H54 (cell line): Measurements from ENCODE around the gene ZNF322.

Source experiments
- DNase-seq: peaks from one replicate; pipeline ENCODE4 v3.0.0; 2011; ENCODE audit warnings: low spot score, mixed read lengths; ENCODE audit not compliant: insufficient read length
- FAIRE-seq: peaks from 3 replicates; lab custom pipeline; 2011; peaks lifted over from hg19 to GRCh38; lab: Jason Lieb, UNC
- POLR2A ChIP-seq: IDR thresholded peaks from 2 replicates; pipeline ENCODE4 v1.6.1; 2011; ENCODE audit warnings: low read depth, mild to moderate bottlenecking, low read length

Gene ZNF322

DNA sequence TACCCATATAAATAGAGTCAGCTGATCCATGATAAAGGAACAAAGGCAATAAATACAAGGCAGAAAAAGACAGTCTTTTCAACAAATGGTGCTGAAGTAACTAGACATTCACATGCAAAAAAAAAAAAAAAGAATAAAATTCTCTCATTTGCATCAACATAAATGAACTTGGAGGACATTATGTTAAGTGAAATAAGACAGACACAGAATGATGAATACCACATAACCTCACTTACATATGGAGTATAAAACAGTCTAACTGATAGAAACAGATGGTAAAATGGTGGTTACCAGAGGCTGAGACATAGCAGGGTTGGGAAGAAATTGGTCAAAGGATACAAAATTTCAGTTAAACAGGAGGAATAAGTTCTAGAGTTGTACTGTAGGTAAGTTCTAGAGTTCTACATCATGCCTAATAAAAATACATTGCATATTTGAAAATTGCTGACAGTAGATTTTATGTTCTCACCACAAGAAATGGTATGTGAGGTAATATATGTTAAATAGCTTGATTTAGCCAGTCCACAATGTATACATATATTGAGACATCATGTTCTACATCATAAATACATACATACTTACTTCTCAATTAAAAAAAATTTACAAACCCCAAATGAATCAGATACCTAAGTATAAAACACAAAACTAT, 8.3 kb downstream of the ZNF322 start:
- no peak for TF ChIP-seq POLR2A
- FAIRE-seq (no peak), DNase-seq (no peak)

DNA sequence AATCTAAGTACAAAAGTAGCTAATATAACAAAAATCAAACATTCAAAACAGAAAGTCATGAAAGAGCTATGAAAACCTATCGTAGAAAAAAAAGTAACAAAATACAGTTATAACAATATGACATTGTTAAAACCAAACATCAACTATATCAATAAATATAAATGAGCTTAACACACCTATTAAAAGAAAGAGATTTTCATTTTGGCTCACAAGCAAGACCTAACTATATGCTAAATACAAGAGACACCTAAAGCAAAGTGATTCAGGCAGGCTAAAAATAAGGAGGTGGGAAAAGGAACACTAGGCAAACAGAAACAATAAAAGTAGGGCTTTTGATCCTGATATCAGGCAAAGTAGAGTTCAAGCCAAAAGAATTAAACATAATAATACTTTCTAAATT, 13.5 kb downstream of the ZNF322 start:
- no peak for FAIRE-seq
- no peak for TF ChIP-seq POLR2A
- DNase-seq = no peak

DNA sequence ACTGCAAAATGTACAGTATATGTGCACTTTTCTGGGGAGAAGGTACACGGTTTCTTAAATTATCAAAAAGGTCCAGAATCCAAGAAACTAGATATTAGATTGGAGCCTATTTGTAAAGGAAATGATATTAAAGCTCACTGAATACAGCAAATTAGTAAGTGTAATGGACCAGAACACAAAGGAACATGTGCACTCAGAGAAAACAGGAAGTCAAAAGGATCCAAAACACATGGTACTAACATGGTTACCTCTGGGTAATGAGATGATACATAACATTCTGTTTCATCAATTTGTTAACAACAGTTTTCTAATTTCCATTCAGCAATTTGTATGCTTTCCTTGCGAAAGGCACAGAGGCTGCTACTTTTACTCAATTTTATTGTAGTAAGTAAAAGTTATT, 18.7 kb downstream of the ZNF322 start:
- no peak for FAIRE-seq
- no peak for DNase-seq
- no peak for TF ChIP-seq POLR2A

DNA sequence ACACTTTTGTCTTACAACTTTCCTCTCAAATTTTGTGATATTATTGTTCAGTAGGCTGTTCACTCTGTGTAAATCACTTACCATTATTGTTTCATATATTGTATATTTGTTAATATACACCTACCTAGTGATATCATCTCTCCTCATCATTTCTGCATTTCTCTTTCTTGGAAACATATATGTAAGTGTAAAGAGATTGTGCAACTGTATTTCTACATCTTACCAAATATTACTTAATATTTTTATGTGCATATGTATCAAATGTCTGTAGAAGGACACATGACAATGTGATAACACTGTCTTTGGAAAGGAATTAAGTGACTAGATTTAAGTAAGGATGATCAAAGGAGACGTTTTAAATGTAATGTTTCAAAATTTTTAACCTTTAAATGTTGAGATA, 30.2 kb downstream of the ZNF322 start:
- DNase-seq (no peak), FAIRE-seq (no peak)
- no peak for TF ChIP-seq POLR2A

DNA sequence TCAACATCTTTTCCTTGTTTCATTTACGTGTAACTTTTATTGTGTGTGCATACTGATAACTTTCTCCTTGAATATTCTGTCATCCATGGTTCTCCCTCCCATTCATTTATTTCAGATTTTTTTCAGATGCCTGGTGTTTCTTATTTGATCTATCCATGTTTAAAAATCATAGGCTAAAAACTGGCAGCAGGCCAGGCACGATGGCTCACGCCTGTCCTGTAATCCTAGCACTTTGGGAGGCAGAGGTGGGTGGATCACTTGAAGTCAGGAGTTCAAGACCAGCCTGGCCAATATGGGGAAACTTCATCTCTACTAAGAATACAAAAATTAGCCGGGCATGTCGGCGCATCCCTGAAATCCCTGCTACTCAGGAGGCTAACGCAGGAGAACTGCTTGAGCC, 31.7 kb downstream of the ZNF322 start:
- no peak for DNase-seq
- TF ChIP-seq POLR2A = no peak
- FAIRE-seq = no peak

DNA sequence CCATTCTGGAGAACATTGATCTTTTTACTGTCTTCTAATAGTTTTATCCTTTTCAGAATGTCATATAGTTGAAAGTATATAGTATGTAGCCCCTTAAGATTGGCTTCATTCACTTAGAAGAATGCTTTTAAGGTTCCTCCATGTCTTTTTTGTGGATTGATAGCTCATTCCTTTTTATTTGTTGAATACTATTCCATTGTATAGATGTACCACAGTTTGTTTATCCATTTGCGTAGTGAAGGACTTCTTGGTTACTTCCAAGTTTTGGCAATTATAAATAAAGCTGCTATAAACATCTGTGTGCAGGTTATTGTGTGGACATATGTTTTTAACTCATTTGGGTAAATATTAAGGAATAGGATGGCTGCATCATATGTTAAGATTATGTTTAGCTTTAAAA, 35.0 kb downstream of the ZNF322 start:
- DNase-seq (no peak), FAIRE-seq (no peak)
- no peak for TF ChIP-seq POLR2A

DNA sequence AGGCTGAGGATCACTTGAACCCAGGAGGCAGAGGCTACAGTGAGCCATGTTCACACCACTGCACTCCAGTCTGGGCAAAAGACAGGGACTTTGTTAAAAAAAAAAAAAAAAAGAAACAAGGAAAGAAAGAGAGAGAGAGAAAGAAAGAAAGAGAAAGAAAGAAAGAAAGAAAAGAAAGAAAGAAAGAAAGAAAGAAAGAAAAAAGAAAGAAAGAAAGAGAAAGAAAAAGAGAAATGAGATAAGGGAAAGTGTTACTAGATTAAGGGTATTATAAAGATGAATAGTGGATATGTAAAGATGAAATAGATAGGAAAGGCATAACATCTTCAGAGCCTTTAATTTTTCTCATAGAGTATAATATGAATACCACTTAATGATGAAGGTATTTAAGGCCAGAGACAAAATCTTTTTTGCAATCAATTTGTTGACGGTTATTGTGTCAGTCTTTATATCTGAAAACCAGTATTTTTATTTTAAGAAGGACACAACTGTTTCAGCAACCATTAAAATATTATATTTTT, 36.1 kb downstream of the ZNF322 start:
- DNase-seq (no peak), FAIRE-seq (no peak)
- no peak for TF ChIP-seq POLR2A

DNA sequence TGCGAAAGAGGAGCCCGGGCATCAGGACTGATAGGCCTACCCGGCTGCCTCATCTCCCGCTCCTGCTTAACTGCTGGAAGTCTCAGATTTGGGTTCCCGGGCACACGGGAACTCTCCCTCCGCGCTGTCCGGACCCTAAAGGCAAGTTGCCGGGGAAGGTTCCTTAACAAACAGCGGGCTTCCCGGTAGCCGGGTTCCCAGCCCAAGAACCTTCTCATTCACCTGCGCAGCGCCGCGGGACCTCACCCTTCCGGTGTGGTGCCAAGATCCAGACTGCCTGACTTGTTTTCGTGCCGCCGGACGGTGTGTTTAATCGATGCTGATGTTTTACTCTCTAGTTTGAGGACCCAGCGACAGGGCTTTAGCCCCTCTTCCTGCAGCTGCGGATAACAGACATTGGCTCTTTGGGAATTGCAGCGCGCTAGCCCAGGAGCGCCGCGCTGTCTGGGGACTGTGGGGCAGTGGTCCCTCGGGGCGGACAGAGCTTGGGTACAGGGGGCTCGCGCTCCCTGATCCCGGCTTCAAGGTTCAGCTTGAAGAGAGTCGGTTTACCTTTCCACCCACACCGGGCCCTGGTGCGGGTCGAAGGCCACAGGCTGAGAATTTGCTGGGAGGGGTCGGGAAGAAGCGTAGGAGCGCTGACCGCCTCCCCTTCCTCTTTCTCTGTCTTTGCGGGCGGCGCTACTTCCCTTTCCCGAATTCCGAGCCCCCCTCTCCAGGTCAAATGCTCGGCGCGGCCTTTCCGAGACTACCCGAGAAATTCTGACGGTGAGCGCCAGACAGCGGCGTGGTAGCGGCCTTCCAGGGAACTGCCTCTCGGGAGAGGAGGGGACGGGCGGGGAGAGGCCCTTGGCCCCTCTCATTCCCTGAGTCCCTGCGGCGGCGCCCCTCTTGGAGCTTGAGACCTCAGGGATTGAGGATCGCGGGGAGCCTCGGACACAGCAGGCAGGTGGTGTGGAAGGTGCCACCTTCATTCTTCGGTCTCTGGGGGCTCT, 45.6 kb downstream of the ZNF322 start:
- FAIRE-seq = no peak
- no peak for DNase-seq
- TF ChIP-seq POLR2A = no peak

DNA sequence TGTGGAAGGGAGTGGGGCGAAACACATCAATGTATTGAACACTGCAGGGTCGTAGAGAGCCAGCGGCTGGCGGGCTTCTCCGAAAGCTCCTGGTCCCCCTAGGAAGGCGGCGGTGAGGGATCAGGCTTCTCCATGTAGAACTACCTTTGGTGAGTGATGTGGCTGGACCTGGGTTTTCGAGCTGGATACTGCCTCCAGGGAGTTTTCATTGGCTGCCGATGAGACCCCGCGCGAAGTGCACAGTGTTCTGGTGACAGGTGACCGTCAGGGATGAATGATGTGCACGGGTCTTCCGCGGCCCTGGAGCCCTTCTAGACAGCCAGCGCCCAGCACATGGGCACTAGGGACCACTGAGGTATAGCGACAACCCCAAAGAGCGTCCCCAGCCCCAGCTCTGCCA, 46.3 kb downstream of the ZNF322 start:
- FAIRE-seq (no peak), DNase-seq (no peak)
- TF ChIP-seq POLR2A = no peak

DNA sequence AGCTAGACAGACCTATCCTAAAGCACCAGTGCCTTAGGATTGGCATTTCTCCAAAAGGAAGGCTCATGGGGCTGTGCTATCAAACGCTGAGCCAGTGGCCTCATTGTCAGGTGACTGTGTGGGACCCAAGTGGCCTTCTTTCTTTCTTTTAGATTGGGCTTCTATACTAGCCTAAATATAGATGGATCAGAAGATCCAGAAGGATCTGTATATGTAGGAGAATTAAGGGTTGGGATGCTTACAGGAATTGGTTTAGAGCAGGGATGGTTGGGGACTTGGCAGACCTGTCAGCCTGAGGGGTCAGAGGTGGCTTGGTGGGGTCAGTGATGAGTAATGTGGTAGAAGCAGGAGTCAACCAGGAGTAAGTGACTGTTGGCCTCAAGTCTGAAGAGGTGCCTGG, 47.9 kb downstream of the ZNF322 start:
- no peak for TF ChIP-seq POLR2A
- FAIRE-seq = no peak
- DNase-seq = no peak

DNA sequence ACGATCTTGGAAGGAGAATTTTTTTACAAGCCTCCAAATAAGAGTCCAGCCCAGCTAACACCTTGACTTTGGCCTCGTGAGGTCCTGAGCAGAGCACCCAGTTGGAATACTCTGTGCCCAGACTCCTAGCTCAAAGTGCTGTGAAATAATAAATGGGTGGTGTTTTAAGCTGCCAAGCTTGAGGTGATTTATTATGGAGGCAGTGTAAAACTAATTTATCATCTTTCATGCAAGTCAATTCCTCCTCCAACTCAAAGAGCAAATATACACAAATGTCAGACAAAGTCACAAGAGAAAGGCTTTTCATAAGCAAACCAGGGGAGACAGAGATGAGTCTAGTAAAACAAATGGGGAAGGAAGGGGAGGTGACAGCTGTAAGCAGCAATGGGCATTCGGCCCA, 50.1 kb downstream of the ZNF322 start:
- DNase-seq (no peak), FAIRE-seq (no peak)
- no peak for TF ChIP-seq POLR2A

DNA sequence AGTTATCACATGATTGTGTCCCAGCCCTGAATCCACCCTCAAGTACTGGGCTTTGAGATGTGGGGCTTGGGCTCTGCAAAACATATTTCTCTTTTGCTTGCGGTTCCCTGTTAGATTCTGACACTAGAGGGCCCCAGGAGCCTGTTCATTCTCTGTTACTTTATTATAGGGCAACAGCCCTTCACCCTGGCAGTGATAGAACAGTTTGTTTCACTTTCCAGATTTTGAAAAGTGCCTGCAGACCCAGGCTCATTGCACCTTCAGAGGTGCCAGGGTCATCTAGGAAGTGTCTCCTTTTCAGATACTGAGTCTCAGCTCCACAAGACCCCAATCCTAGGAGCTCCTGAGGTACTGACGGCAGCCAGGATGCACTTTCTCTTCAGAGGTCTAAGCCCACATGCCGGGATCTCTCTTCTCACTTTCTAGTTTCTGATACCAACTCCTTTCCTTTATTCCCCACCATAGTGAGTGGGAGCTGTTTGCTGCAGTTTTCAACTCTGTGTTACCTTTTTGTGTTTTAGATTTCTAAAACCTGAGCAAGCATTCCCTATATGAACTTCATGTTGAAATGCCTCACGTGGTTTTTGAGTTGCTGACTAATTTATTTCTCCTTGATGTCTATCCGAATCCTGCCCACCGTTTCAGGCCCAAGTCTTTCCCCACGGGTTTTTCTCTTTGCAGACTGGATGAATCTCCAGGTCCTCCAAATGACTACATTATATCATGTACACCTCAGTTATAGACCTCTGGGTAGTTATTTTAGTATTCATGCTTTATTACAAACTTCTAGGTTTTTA, 51.9 kb downstream of the ZNF322 start:
- no peak for TF ChIP-seq POLR2A
- FAIRE-seq (peak; percentile 86), DNase-seq (peak; percentile 27)

DNA sequence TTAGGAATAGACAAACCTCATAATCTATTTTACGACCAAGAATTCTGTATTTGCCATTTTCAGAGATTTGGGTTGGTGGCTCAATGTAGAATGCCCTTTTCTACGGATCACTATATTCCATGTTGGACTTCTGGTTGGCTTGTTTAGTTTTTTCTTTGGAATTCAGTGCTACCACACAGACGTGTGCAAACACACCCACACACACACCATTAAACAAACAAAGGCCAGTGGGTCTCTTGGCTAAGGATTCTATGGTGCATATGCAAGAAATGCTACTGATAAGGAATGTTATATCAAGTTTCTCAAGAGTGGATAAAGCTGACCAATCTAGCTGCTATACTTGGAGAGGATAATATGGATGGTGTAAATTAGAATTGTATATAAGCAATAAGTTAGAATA, 54.7 kb downstream of the ZNF322 start:
- FAIRE-seq = no peak
- TF ChIP-seq POLR2A = no peak
- DNase-seq = no peak

DNA sequence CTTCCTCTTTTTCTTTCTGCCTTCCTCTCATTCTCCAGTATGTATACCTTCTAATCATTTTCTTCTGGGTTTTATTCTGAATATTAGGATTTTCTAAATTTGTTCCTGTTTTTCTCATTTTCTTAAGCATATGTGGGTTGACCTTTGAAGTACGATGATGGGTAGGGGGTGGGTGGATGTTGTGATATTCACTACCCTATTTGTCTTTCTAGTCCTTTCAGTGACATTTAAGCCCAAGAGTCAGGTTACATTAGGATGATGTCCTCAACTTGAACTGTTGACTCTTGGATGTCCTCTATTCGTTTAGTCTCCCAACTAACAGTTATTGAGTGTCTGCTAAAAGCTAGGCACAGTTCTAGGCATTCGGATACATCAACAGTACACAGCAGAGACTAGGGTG, 55.5 kb downstream of the ZNF322 start:
- no peak for FAIRE-seq
- no peak for TF ChIP-seq POLR2A
- no peak for DNase-seq

DNA sequence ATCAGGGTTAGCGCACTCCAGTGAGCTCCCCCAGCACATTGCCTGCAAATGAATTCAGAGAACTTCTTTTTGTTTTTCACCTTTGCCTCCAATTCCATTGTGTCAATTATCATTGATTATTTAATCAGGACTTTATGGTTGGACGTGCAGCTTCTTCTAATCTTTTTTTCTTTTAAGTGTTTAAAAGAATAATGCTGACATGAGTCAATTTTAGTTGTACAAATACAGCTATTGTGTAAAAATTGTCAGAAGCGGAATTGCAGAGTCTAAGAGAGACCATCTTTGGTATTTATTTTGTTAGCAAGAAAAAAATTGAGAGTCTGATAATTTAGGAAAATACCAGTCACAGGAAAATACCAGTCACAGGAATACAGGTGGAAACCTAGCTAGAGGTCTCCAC, 57.3 kb downstream of the ZNF322 start:
- DNase-seq = no peak
- no peak for TF ChIP-seq POLR2A
- no peak for FAIRE-seq
